GM21423 (cell line): ENCODE measurements around the gene AK9.
"Not testable (repeated sequence)": the region's sequence is repeated elsewhere in the genome, so short reads cannot be mapped to it uniquely, and the experiment has no call there.

ENCODE experiments used
- ATAC-seq: cut with Tn5 transposase; IDR thresholded peaks from one replicate; pipeline ENCODE4 v1.9.1; 2021; ENCODE audit warnings: mild to moderate bottlenecking, moderate library complexity; ENCODE audit not compliant: unreplicated experiment

Gene AK9

GRCh38 chr6:109690737-109691621 is at the start of gene AK9, which contains the start of gene FIG4:
TSS of gene AK9 (minus strand) at chr6:109691202. CDS start at chr6:109675745, 15,457 bp downstream.
TSS of gene FIG4 (plus strand) at chr6:109691296. CDS start at chr6:109691436, 140 bp downstream.
- ATAC-seq, result peak; percentile 94

- no peak for ATAC-seq
Observed at GRCh38 chr6:109740787-109741186, 49.8 kb upstream of the AK9 start.

- ATAC-seq, result no peak
Observed at GRCh38 chr6:109739686-109740085, 48.7 kb upstream of the AK9 start.

GRCh38 chr6:109738667-109739066 is 47.7 kb upstream of the AK9 start:
- no peak for ATAC-seq

- ATAC-seq, result no peak
Observed at GRCh38 chr6:109738255-109738654, 47.3 kb upstream of the AK9 start.

GRCh38 chr6:109736273-109737025 is 45.4 kb upstream of the AK9 start:
- no peak for ATAC-seq

GRCh38 chr6:109725250-109725649 is 34.2 kb upstream of the AK9 start:
- ATAC-seq, result not testable (repeated sequence)

GRCh38 chr6:109722564-109723254 is 31.7 kb upstream of the AK9 start:
- ATAC-seq, result no peak

- no peak for ATAC-seq
Observed at GRCh38 chr6:109722011-109722410, 31.0 kb upstream of the AK9 start.

GRCh38 chr6:109720311-109720710 is 29.3 kb upstream of the AK9 start:
- ATAC-seq, result no peak

GRCh38 chr6:109718991-109719390 is 28.0 kb upstream of the AK9 start:
- ATAC-seq, result no peak

- ATAC-seq, result no peak
Observed at GRCh38 chr6:109717971-109718370, 27.0 kb upstream of the AK9 start.

GRCh38 chr6:109715616-109716015 is 24.6 kb upstream of the AK9 start:
- ATAC-seq, result no peak

GRCh38 chr6:109714611-109715010 is 23.6 kb upstream of the AK9 start:
- ATAC-seq, result no peak

- no peak for ATAC-seq
Observed at GRCh38 chr6:109714166-109714565, 23.2 kb upstream of the AK9 start.

- no peak for ATAC-seq
Observed at GRCh38 chr6:109713097-109713496, 22.1 kb upstream of the AK9 start.

- ATAC-seq, result not testable (repeated sequence)
Observed at GRCh38 chr6:109708099-109708498, 17.1 kb upstream of the AK9 start.

- no peak for ATAC-seq
Observed at GRCh38 chr6:109706513-109706912, 15.5 kb upstream of the AK9 start.

GRCh38 chr6:109705258-109705657 is 14.3 kb upstream of the AK9 start:
- ATAC-seq, result peak; percentile 91

GRCh38 chr6:109702791-109703190 is 11.8 kb upstream of the AK9 start:
- no peak for ATAC-seq

- no peak for ATAC-seq
Observed at GRCh38 chr6:109701774-109702173, 10.8 kb upstream of the AK9 start.
